NCI-H1417 treated with DMSO at 0.1 percent for 48 hours (cell line): ENCODE results near the gene CIRBP.
"Not testable (repeated sequence)": the region's sequence is repeated elsewhere in the genome, so short reads cannot be mapped to it uniquely, and the experiment has no call there.

Experiments used
- DNase-seq: peaks from one replicate; lab custom pipeline; 2025; lab: John Stamatoyannopoulos, UW

Gene CIRBP

GRCh38 chr19:1313695-1314613, 44.8 kb downstream of the CIRBP start:
- no peak for DNase-seq

DNA sequence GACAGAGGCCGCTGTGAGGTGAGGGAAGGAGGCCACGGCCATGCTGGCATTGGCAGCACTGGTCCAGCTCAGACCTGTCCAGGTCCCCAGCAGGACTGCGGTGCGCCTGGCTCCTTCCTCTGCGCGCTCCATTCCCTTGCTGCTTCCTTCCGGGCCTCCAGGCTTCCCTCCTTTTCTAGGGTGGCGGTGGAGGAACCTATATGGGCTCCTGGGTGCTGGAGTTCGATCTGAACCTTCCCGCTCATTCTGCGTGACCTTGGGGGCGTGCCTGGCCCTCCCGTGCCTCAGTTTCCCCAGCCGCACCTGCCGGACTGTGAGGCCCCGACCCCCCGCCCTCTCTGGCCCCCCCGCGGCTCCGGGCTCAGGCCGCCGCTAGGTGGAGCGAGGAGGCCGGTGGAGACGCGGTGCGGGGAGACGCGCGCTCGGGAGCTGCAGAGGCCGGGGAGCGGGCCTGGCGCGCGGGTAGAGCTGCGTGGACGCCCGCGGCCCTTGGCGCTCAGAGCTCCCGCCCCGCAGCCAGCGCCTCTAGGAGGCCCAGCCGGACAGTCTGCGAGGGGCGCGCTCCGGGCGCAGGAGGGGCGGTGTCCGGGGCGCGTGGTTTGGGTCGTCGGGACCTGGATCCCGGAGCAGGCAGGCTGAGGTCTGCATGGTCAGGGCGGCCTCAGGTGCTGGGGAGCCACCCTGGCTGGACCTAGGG, 46.5 kb downstream of the CIRBP start:
- DNase-seq = no peak

GRCh38 chr19:1316466-1316865, 47.3 kb downstream of the CIRBP start:
- no peak for DNase-seq

GRCh38 chr19:1317274-1318003, 48.3 kb downstream of the CIRBP start:
- no peak for DNase-seq

- no peak for DNase-seq
Measured at GRCh38 chr19:1318678-1319471, 49.7 kb downstream of the CIRBP start.

DNA sequence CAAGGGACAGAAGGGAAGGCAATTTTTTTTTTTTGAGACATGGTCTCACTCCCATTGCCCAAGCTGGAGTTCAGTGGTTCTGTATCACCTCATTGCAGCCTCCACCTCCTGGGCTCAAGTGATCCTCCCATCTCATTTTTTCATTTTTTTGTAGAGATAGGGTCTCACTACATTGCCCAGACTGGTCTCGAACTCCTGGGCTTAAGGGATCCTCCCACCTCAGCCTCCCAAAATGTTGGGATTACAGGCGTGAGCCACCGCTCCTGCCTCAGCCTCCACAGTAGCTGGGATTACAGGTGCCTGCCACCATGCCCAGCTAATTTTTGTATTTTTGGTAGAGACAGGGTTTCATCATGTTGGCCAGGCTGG, 51.1 kb downstream of the CIRBP start:
- DNase-seq = not testable (repeated sequence)

DNA sequence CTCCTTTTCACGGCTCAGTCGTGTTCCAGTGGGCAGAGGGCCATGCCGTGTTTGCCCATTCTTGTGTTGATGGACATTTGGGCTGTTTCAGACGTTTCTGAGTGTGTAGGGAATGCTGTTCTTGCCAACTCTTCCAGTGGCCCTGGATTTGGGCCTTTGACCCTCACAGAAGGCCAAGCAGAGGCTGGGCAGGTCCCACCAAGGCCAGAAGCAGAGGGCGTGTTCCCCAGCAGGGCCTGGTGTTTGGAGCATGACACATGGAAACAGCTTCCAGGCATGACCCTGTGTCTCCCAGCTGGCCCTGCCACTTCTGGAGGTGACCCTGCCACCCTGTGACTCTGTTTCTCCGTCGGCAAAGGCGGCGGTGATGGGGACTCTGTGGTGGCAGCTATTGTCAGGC, 52.4 kb downstream of the CIRBP start:
- DNase-seq = no peak

GRCh38 chr19:1322198-1322981, 53.3 kb downstream of the CIRBP start:
- DNase-seq = no peak

- DNase-seq = no peak
Measured at GRCh38 chr19:1324249-1324805, 55.2 kb downstream of the CIRBP start.
